T-cell (primary cell): ENCODE results near the gene NR0B1. TPM values are rescaled to one million over a fixed set of nuclear protein-coding genes. Genes with fewer than 3 reads are reported as not detected.

Experiments used
- total RNA-seq, 35 experiments: library from RNA in 6 of 35; stranded (reverse) in 6 of 35; fragments of 120-200 nt in 1 of 35; gene quantifications; one replicate each; pipeline versions ENCODE4 v1.2.1 to v1.2.4 and lab custom pipeline; 2013 to 2026

NR0B1 gene
- total RNA-seq, 5 donors from 2014 or later (not counting 1 experiment from before 2014, with no cell fraction given), result not detected

Other genes starting within 250 kb of the NR0B1 start
- under 1 TPM in 1 of 5 donors, not detected in 4; 0.25 TPM for gene MAGEB2, start 93.8 kb downstream of the NR0B1 start, total RNA-seq
- not detected for gene MAGEB3, start 78.7 kb downstream of the NR0B1 start, total RNA-seq
- not detected for gene MAGEB4, start 67.4 kb downstream of the NR0B1 start, total RNA-seq
- not detected for gene MAGEB1, start 62.2 kb downstream of the NR0B1 start, total RNA-seq